NCI-H1105 treated with DMSO at 0.1 percent for 48 hours (cell line): ENCODE measurements around the gene IFI16.
"Not testable (repeated sequence)": the region's sequence is repeated elsewhere in the genome, so short reads cannot be mapped to it uniquely, and the experiment has no call there.

Source experiments
- DNase-seq: peaks from one replicate; lab custom pipeline; 2025; lab: John Stamatoyannopoulos, UW

IFI16 gene

DNA sequence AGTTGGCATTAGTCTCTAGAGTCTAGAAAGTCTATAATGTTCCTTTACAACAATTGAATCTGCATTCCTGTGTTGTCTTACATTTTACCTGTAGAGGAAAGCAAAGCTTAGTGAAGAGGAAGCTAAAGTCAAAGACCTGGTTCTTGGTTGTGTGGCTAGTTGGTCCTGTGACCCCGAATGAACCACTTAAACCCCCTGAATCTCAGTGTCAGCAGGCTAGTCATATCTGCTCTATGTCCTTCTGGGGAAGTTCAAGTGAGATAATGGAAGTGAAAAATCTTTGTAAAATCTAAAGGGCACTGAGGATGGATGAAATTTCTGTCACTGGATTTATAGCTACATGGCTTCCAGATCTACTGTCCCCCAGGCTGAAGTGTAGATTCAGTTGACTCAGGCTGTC, 90.9 kb downstream of the IFI16 start:
- DNase-seq: no peak

DNA sequence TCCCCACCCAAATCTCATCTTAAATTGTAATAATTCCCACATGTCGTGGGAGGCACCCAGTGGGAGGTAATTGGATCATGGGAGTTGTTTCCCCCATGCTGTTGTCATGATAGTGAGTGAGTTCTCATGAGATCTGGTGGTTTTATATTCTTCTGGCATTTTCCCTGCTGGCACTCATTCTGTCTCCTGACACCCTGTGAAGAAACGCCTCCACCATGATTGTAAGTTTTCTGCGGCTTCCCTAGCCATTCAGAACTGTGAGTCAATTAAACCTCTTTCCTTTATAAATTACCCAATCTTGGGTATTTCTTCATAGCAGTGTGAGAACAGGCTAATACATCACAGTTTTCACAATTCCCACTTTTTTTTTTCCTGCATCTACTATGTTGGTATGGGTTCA, 93.3 kb downstream of the IFI16 start:
- not testable (repeated sequence) for DNase-seq
